GM21529 (cell line): ENCODE data around the gene MAP3K14.

Experiments used
- ATAC-seq: cut with Tn5 transposase; IDR thresholded peaks from one replicate; pipeline ENCODE4 v1.9.1; 2021; ENCODE audit not compliant: unreplicated experiment

The MAP3K14 gene

GRCh38 chr17:45225051-45225700 is 91.6 kb downstream of the MAP3K14 start:
- ATAC-seq, result no peak

DNA sequence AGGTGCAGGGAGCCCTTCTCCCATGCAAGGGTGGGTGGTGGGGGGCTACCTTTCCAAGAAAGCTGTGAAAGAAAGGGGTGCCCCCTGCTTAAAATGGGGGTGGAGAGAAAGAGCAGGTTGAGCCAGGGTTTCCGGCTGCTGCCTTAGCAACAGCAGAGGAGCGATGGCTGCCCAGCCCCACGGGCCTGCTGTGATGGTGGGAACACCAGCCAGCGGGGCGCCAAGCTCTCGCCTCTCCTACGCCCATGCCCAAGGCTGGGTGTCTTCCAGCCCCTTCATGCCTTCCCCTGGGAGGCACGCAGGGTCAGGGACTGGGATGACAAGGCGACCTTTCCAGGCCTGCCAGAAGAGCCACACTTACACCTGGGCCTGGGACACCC is 92.2 kb downstream of the MAP3K14 start:
- no peak for ATAC-seq

- ATAC-seq, result no peak
These were observed 93.0 kb downstream of the MAP3K14 start for GRCh38 chr17:45223539-45224528.

- ATAC-seq, result no peak
These were observed 93.8 kb downstream of the MAP3K14 start for GRCh38 chr17:45222996-45223538.

DNA sequence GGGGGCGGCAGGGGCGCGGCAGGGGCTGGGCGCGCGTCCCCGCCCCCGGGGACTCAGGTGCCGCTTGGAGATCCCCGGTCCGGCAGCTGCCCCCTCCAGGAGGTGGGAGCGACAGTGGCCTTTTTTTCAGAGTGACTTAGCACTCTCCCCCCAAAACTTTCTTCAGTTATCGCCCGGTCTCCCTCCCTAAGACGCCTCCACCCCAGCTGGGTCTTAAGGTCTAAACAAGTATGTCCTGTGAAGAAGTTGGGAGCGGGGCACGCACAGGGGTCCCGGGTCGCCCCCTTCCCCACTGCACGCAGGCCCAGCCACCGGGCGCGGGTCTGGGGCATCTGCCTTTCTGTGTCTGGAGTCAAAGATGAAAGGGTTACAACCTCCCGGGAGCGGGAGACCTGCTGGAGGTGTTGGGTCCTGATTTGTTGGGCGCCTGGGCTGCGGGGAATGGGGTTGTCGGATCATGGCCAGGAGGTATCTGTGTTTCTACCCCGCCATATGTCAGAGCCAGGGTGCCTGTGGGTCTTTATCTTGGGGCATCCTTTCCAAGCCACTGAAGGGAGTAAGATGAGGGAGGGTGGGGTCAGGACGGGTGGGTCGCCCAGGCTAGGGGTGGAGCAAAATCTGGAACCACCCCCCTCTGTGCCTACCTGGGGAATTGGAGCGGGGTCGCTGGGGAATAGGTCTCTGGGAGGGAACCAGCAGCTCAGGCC is 94.4 kb downstream of the MAP3K14 start:
- no peak for ATAC-seq

DNA sequence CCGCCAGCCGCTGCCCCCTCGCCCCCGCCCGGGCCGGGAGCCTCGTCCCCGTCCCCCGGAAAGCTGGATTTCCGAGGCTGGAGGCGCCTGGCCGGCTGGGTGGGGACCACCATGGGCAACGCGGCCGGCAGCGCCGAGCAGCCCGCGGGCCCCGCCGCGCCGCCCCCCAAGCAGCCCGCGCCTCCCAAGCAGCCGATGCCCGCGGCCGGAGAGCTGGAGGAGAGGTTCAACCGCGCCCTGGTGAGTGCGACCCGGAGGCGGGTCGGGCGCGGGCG is 94.9 kb downstream of the MAP3K14 start:
- ATAC-seq, result no peak

DNA sequence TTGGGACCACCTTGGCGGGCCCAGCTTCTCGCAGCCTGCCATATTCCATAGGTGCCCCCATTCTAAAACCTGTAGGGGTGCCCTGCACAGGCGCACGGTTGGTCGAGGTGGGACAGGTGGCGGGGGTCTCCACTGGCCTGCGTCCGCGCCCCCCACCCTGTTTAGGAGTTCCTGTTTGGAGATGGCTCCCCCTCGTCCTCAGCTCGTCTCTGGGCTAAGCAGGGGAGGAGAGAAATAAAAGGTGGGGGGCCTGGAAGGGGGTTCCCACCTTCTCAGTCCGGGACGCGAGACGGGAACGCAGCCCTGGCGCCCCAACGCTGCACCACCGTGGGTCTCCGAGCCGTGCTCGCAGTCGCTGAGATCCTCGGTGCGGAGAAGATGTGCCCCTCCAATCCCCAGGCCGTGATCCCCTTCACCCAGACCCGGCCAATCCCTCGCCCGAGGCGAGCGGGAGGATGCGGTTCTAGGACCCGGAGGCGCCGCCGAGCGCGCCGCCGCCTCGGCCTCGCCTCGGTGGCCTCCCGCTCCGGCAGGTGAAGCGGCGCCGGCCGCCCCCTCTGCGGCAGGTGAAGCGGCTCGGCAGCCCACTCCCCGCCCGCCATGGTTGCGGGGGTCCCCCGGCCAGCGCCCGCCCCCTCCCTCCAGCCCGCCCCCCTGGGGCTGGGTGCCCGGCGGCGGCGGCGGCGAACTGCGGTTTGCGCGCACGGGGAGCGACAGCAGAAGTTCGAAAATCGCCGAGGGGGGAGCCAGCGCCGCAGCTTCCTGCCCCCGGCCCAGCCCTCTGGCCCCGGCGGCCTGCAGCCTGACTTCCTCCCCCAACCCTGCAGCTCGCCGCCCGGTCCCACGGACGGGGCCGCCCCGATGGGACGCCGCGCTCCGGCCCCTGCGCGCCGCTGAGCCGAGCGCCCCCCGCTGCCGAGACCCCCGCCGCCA is 95.5 kb downstream of the MAP3K14 start, which contains the start of gene FMNL1:
TSS of gene FMNL1 (plus strand) at position 805 of the 933 bp plus-strand sequence. CDS start 240 bp downstream, outside the sequence.
- ATAC-seq, result no peak

DNA sequence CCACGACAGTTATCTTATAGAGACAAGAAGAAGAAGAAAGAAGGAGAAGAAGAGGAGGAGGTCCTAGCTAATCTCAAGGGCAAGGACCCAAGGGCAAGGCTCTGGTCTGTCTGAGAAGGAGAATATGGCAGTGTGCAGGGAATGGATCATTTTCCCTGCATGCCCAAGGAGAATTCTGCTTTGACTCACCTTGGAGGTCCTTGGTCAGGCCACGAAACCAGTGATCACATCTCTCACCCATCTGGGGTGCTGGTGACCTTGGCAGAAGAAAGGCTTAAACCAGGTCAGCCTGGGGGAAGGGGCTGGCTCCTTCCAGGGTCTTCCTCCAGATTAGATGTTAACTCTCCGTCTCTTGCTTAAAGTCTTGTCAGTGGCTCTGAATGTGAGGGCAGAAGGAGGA is 96.7 kb downstream of the MAP3K14 start:
- ATAC-seq, result no peak

DNA sequence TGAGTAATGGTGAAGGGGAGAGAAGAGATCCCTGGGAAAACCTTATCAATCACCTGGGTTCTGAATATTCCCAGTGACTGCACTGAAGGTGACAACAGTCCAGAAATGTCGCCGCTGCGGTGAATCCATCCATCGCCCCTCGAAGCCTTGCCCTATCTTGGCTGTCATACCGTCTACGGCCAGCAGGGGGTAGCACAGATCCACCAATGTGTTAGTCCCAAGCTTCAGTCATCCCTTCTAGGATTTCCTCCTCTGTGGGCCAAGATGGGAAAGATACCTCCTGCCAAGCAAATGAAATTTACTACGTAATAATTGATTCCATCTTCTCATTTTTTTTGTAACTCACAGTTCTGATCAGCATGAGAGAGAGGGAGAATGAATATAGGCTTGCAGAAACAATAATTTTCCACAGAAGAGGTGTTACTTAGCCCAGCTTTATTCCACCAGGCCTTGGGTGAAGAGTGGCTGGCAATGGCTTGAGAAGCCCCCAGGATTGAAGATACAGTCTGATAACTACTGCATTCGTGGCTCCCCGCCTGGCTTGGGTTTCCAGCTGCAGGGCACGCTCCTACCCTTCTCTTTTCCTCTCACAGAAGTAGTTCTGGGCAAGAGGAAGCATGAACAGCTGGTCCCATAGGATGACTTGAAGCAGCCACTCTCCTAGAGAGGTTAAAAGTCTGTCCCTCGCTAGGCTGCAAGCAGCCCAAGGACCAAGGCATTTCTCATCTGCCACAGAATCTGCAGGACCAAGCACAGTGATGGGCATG is 97.7 kb downstream of the MAP3K14 start:
- ATAC-seq, result no peak
